ENCODE results near the gene DUSP22. TPM values are rescaled to one million over a fixed set of nuclear protein-coding genes. Genes with fewer than 3 reads are reported as not detected.
A peak's percentile ranks its signal among the peaks of the same experiment; 100 is the strongest.

Gene DUSP22
- total RNA-seq, 1 donor from 2014 or later, result 61.2 TPM

DNA sequence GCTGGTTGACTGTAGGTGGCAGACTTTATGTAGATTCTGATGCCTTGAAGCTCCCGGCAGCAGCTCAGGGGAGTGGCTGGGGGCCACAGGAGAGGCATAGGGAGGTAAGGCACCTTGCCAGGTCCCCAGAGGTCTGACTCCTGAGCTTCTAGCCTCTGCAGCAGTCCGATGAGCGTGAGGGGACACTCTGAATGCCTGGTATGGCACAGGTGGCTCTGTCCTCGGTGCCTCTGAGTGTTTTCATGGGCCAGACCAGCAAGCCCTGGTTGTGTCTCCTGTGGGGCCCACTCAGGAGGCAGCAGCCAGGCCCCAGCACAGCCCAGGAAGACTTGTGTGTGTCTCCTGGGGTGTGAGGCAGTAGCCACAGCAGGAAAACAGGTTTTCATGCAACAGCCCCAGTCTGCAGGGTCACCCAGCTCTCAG lies 59.6 kb downstream of the DUSP22 start:
- no peak overlapping the region for H3K4me3 ChIP-seq
- no peaks in the 10 kb centered on the region for H3K9me3 ChIP-seq
- H3K27me3 ChIP-seq, result no peaks in the 10 kb centered on the region
- TF ChIP-seq, protein P1, sequence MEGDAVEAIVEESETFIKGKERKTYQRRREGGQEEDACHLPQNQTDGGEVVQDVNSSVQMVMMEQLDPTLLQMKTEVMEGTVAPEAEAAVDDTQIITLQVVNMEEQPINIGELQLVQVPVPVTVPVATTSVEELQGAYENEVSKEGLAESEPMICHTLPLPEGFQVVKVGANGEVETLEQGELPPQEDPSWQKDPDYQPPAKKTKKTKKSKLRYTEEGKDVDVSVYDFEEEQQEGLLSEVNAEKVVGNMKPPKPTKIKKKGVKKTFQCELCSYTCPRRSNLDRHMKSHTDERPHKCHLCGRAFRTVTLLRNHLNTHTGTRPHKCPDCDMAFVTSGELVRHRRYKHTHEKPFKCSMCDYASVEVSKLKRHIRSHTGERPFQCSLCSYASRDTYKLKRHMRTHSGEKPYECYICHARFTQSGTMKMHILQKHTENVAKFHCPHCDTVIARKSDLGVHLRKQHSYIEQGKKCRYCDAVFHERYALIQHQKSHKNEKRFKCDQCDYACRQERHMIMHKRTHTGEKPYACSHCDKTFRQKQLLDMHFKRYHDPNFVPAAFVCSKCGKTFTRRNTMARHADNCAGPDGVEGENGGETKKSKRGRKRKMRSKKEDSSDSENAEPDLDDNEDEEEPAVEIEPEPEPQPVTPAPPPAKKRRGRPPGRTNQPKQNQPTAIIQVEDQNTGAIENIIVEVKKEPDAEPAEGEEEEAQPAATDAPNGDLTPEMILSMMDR (IDR thresholded peaks at IDR 0.05), result no peak
- H3K36me3 ChIP-seq, result peaks cover 22% of the 10 kb centered on the region
- H3K27ac ChIP-seq, result no peak overlapping the region
- intact Hi-C loops (cut with DNase I), result no loop called here
- DNase-seq (peak; percentile 69), ATAC-seq (no peak)
- no peaks in the 10 kb centered on the region for H3K4me1 ChIP-seq

DNA sequence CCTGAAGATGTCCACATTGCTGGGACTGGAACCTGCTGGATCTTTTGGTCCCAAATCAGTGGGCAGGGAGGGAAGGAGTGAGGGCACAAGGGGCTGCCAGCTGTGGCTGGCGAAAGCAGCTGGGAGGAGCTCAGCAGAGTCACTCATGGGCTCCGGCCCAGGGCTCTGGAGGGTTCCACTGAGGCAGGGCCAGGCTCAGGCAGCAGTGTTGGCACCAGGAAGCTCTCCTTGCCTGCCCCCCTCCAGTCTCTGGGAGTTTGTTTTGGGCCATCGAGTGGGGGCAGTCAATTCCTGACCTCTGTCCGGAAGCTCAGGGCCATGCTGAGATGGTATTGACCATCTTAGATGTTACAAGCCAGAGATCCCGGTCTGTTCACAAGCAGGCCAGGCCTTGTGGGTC lies 60.2 kb downstream of the DUSP22 start:
- H3K27ac ChIP-seq, result no peak overlapping the region
- no peak overlapping the region for H3K4me3 ChIP-seq
- ATAC-seq (no peak), DNase-seq (peak; percentile 68)
- H3K27me3 ChIP-seq, result no peaks in the 10 kb centered on the region
- peaks cover 19% of the 10 kb centered on the region for H3K36me3 ChIP-seq
- H3K4me1 ChIP-seq, result no peaks in the 10 kb centered on the region
- intact Hi-C loops (cut with DNase I), result no loop called here
- no peaks in the 10 kb centered on the region for H3K9me3 ChIP-seq
- TF ChIP-seq, protein P1 (IDR thresholded peaks at IDR 0.05), result no peak

DNA sequence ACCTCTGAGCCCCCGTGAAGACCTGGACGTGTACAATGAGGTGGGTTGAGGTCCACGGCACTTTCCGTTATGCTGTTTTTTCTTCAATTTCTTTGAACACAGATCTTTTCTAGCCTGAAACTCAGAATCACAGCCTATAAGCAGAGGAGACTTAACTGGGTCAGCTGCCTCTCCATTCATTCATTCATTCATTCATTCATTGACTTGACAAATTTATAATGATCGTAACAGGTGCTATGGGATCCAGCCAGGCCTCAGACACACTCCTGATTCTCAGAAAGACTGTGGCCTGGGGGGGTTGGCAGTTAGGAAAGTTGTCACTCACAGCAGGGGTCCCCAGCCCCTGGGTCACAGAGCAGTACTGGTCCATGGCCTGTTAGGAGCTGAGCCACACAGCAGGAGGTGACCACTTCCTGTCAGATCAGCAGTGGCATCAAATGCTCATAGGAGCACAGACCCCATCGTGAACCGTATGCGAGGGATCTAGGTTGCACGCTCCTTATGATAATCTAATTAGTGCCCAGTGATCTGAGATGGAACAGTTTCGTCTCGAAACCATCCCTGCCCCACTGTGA lies 60.7 kb downstream of the DUSP22 start:
- no peaks in the 10 kb centered on the region for H3K9me3 ChIP-seq
- intact Hi-C loops (cut with DNase I), result no loop called here
- no peaks in the 10 kb centered on the region for H3K27me3 ChIP-seq
- no peaks in the 10 kb centered on the region for H3K4me1 ChIP-seq
- DNase-seq, result no peak
- TF ChIP-seq, protein P1 (IDR thresholded peaks at IDR 0.05), result no peak
- no peak for ATAC-seq
- no peak overlapping the region for H3K27ac ChIP-seq
- no peak overlapping the region for H3K4me3 ChIP-seq
- peaks cover 15% of the 10 kb centered on the region for H3K36me3 ChIP-seq

DNA sequence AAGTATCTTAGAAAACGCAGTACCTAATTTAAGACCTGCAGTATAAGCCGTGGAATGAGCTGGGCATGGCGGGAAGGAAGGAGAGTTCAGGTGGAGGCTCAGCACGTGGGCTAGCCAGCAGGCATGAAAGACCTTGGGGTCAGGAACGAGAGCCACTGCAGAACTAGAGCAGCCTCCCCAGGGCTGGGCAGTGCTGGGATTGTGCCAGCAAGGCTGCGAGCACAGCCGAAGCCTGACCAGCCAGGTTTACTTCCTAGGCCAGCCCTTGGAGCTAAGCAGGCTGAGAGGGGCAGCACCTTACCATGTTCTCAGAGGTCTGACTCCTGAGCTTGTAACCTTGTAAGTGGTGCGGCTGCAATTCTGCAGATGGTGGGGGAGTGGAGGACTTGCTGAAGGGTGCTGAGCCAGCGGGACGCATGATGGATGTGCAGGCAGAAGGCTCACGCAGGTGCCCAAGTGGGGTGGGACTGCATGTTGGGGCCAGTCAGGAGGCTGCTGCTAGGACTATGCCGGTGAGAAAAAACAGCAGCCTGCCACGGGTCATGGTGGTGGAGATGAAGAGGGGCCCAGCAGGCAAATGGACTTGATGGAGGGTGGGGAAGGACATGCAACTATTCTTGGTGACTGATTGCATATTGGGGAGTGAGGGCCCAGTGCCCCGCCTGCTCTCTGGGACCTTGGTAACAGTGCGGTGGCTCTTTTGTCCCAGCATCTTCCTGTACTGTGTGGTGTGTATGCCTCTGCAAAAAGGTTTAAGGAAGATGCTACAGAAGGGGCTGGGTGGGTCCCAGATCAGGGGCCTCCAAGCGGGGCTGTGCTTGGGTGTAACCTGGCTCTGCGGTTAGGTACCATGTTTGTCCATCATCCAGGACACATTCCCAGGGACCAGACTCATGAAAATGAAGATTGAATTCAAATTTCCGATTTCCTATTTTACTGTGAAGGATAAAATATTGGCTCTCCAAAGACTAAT lies 61.6 kb downstream of the DUSP22 start:
- no peaks in the 10 kb centered on the region for H3K4me1 ChIP-seq
- DNase-seq (peak; percentile 68), ATAC-seq (no peak)
- no peaks in the 10 kb centered on the region for H3K27me3 ChIP-seq
- TF ChIP-seq, protein P1 (IDR thresholded peaks at IDR 0.05), result no peak
- H3K9me3 ChIP-seq, result no peaks in the 10 kb centered on the region
- H3K36me3 ChIP-seq, result peaks cover 6% of the 10 kb centered on the region
- no peak overlapping the region for H3K4me3 ChIP-seq
- intact Hi-C loops (cut with DNase I), result no loop called here
- no peak overlapping the region for H3K27ac ChIP-seq

DNA sequence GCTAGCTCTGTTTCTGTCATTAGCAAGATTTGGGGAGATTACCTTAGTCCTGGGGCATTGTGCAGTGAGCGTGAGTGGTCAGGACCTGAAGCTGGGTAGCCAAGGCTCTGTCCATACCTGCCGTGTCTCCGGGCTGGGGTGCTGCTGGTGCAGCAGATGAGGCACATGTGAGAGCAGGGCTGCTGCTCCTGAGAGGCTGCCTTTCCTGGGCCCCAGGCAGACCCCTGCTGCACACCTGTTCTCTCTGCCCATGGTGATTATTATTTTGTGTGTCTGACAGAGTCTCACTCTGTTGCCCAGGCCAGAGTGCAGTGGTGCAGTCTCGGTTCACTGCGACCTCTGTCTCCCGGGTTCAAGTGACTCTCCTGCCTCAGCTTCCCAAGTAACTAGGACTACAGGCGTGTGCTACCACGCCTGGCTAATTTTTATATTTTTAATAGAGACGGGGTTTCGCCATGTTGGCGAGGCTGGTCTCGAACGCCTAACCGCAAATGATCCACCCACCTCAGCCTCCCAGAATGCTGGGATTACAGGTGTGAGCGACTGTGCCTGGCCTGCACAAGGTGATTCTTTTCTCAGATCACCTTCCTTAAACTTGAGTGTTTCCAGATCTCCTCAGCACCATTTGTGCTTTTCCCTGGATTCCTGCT lies 62.5 kb downstream of the DUSP22 start:
- H3K9me3 ChIP-seq, result no peaks in the 10 kb centered on the region
- intact Hi-C loops (cut with DNase I), result no loop called here
- ATAC-seq (no peak), DNase-seq (peak; percentile 66)
- no peaks in the 10 kb centered on the region for H3K27me3 ChIP-seq
- no peaks in the 10 kb centered on the region for H3K4me1 ChIP-seq
- no peak overlapping the region for H3K4me3 ChIP-seq
- no peaks in the 10 kb centered on the region for H3K36me3 ChIP-seq
- TF ChIP-seq, protein P1 (IDR thresholded peaks at IDR 0.05), result no peak
- no peak overlapping the region for H3K27ac ChIP-seq
